IgD-negative memory B cell (primary cell): ENCODE measurements around the gene NBEA. TPM values are rescaled to one million over a fixed set of nuclear protein-coding genes. Genes with fewer than 3 reads are reported as not detected.

Source experiments
- H3K27ac Mint-ChIP-seq, 3 donors: one replicate each; pipeline ENCODE4 v1.8.0; 2020 to 2022; ENCODE audit warnings: mild to moderate bottlenecking in 3 of 3, mixed read lengths in 3 of 3, moderate library complexity in 1 of 3
- H3K27me3 Mint-ChIP-seq: one replicate; pipeline ENCODE4 v1.8.0; 2021; ENCODE audit warnings: mixed read lengths
- H3K36me3 Mint-ChIP-seq: one replicate; pipeline ENCODE4 v1.8.0; 2020; ENCODE audit warnings: mild to moderate bottlenecking, mixed read lengths
- H3K4me1 Mint-ChIP-seq, 3 donors: one replicate each; pipeline ENCODE4 v1.8.0; 2020 to 2022; ENCODE audit warnings: mixed read lengths in 3 of 3, mild to moderate bottlenecking in 1 of 3
- H3K4me3 Mint-ChIP-seq, 4 donors: one replicate each; pipeline ENCODE4 v1.8.0; 2020 to 2022; ENCODE audit warnings: mild to moderate bottlenecking in 4 of 4, mixed read lengths in 4 of 4, moderate library complexity in 3 of 4
- H3K9me3 Mint-ChIP-seq, 3 donors: one replicate each; pipeline ENCODE4 v1.8.0; 2020 to 2021; ENCODE audit warnings: mixed read lengths in 3 of 3, mild to moderate bottlenecking in 1 of 3
- polyA plus RNA-seq: library from polyadenylated mRNA; unstranded; fragments of 300-500 nt; fragmentation: Illumina TruSeq; gene quantifications from one replicate; pipeline ENCODE4 v1.2.3, GENCODE V29; 2021

The NBEA gene
- polyA plus RNA-seq, 1 donor from 2014 or later = 0.61 TPM

DNA sequence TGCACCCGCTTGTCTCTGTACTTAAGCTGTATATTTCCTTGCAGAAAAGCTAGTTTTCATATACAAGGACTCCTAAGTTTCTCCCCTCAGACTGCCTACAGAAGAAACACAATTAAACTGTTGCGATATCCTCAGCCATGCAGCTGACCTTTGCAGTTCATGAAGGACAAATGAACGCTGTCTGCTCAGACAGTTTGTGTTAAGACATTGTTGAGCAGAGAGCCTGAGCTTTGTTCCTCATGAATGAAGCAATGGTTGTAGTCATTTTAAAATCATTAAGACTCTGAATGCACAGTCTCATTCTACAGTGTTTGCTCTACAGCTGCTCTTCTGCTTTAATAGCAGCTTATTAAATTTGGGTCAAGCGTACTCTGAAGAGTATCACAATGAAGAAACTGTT lies 557.6 kb downstream of the NBEA start:
- Mint-ChIP-seq H3K27me3 (no peaks in the 10 kb centered on the region), H3K4me1 (no peaks in the 10 kb centered on the region), H3K27ac (no peak overlapping the region), H3K36me3 (peaks cover 1% of the 10 kb centered on the region), H3K4me3 (no peak overlapping the region), H3K9me3 (peaks cover 0 to 6% (median 0%) of the 10 kb centered on the region in 3 donors)

- no peak overlapping the region for H3K27ac Mint-ChIP-seq
- H3K4me1 Mint-ChIP-seq = no peaks in the 10 kb centered on the region
- H3K36me3 Mint-ChIP-seq = no peaks in the 10 kb centered on the region
- no peak overlapping the region for H3K4me3 Mint-ChIP-seq
- no peaks in the 10 kb centered on the region for H3K27me3 Mint-ChIP-seq
- peaks cover 0 to 3% (median 0%) of the 10 kb centered on the region in 3 donors for H3K9me3 Mint-ChIP-seq
Measured at GRCh38 chr13:35500144-35500543, 558.1 kb downstream of the NBEA start.

- Mint-ChIP-seq H3K4me1 (no peaks in the 10 kb centered on the region), H3K27ac (no peak overlapping the region), H3K4me3 (no peak overlapping the region), H3K36me3 (no peaks in the 10 kb centered on the region), H3K27me3 (no peaks in the 10 kb centered on the region), H3K9me3 (no peaks in the 10 kb centered on the region)
Measured at GRCh38 chr13:35501661-35502235, 559.7 kb downstream of the NBEA start.

DNA sequence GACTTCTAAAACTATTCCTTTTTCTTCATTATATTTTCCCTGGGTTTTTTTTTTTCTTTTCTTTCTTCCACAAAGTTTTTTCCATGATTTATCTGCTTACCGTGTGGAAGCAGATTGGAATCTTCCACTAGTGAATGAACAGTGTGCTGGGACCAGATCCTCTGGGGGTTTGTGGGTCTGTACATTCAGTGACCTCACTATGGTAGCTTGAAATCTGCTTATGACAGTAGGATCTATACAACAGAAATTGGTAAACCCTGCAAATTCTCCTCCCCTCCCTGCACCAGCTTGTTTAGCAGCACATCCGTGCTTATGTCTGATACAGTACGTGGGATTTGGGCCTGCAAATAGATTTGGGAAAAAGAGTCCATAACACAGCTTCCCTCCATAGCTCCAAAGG lies 560.4 kb downstream of the NBEA start:
- H3K36me3 Mint-ChIP-seq = no peaks in the 10 kb centered on the region
- no peak overlapping the region for H3K27ac Mint-ChIP-seq

DNA sequence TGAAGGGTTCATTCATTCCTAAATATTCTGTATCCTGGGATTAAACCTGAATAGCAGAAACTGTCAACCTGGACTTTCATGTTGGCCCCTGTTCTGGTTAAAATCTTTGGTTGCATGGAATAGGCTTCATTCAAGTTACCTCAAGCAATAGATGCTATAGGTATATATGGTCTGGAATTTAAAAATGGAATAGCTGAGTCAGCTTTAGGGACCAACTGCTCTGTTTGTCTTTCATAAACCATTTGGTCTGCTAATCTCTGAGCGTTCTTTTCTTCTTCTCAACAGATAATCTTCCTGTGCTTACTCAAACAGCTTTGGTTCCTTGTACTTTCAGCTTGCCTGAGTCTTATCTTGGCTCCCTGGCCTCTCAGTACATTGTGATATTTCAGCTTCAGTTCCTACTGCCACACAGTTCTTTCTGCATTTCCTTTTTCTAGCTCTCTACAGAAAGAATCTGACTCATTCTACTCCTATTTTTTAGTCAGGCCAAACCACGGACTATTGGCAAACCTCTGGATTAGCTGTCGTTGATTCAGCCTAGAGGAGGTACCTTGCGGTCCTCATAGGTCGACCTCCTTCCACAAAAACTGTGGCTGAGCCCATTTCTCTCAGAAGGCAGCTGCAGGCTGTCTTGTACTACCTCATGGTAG lies 570.3 kb downstream of the NBEA start:
- no peaks in the 10 kb centered on the region for H3K27me3 Mint-ChIP-seq
- no peaks in the 10 kb centered on the region for H3K4me1 Mint-ChIP-seq
- H3K9me3 Mint-ChIP-seq = no peaks in the 10 kb centered on the region
- no peak overlapping the region for H3K27ac Mint-ChIP-seq
- no peak overlapping the region for H3K4me3 Mint-ChIP-seq
- no peaks in the 10 kb centered on the region for H3K36me3 Mint-ChIP-seq

More for the DNA sequence above, 560.4 kb downstream of the NBEA start:
- no peaks in the 10 kb centered on the region for H3K9me3 Mint-ChIP-seq
- no peaks in the 10 kb centered on the region for H3K4me1 Mint-ChIP-seq
- no peaks in the 10 kb centered on the region for H3K27me3 Mint-ChIP-seq
- no peak overlapping the region for H3K4me3 Mint-ChIP-seq

GRCh38 chr13:35514061-35514477 lies 572.0 kb downstream of the NBEA start:
- no peaks in the 10 kb centered on the region for H3K36me3 Mint-ChIP-seq
- no peaks in the 10 kb centered on the region for H3K27me3 Mint-ChIP-seq
- no peaks in the 10 kb centered on the region for H3K9me3 Mint-ChIP-seq
- no peak overlapping the region for H3K4me3 Mint-ChIP-seq
- H3K4me1 Mint-ChIP-seq = no peaks in the 10 kb centered on the region
- no peak overlapping the region for H3K27ac Mint-ChIP-seq

DNA sequence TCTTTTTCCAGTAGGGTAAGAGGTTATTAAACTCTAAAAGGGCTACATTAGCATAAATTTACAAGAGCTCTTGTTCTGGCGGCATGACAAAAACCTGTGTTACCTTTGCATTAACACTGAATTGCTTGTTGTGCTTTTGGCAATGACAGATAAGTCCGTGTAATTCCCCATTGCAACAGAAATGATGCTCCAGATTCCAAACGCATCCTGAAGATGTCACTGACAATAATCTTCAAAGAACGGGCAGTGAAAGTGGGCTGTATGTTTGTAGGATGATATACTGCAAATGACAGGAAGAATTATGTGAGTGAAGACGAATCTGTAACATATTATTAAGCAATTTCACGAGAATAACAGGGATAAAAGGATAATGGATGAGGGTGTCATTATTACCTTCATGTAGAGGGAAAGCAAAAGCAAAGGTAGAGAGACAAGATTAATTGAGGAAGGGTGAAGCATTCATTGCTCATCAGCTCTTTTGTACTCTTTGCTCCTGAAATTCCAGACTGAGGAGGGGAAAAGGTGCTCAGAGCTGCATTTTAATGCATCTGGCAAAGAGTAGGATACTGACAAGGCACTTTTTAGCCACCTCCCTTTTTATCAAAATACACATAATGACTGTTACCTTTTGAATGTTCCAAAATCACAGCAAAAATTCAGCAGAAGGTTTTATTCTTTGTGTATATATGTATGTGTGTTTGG lies 572.9 kb downstream of the NBEA start:
- no peaks in the 10 kb centered on the region for H3K9me3 Mint-ChIP-seq
- no peak overlapping the region for H3K27ac Mint-ChIP-seq
- H3K36me3 Mint-ChIP-seq = no peaks in the 10 kb centered on the region

GRCh38 chr13:35518337-35518946 lies 576.4 kb downstream of the NBEA start:
- no peaks in the 10 kb centered on the region for H3K4me1 Mint-ChIP-seq
- H3K9me3 Mint-ChIP-seq = no peaks in the 10 kb centered on the region
- no peak overlapping the region for H3K27ac Mint-ChIP-seq
- H3K4me3 Mint-ChIP-seq = no peak overlapping the region
- no peaks in the 10 kb centered on the region for H3K27me3 Mint-ChIP-seq
- no peaks in the 10 kb centered on the region for H3K36me3 Mint-ChIP-seq

More for the DNA sequence above, 572.9 kb downstream of the NBEA start:
- Mint-ChIP-seq H3K4me3 (no peak overlapping the region), H3K4me1 (no peaks in the 10 kb centered on the region), H3K27me3 (no peaks in the 10 kb centered on the region)

DNA sequence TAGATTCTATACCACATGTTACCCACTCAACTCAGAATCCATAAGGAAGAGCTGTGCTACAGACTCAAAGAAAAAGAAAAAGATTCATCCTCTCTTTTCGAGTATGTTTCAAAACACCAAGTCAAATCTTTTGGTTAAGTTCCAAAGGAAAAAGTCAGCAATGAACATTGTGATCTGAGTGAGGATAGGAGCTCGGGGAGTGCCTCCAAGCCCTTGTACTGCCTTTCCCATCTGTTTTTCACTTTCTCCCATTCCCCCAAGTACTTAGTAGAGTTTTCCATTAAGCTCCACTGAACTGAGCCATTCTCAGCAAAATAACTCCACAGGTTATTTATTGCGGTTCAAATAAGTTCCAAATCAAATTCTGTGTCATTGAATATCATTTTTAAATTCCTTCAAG lies 582.1 kb downstream of the NBEA start:
- Mint-ChIP-seq H3K4me1 (no peaks in the 10 kb centered on the region), H3K27ac (no peak overlapping the region), H3K36me3 (no peaks in the 10 kb centered on the region), H3K27me3 (no peaks in the 10 kb centered on the region), H3K4me3 (no peak overlapping the region), H3K9me3 (no peaks in the 10 kb centered on the region)

DNA sequence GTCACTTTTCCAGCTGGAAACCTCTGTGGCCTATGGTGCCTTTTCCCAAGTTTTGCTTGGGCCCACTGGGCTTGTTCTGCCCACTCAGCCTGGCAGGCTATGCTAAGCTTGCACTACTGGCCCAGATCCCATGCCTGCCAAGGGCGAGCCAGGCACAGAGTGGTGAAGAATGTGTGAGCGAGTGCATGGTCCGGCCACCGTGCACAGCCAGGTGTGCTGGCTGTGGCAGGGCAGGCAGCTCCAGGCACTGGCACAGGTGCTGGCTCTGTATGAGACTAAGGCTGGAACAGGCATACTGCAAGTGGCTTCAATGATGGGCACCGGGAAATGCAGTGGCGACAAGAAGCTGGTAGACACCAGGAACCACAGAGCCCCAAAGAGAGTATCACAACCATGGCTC lies 584.5 kb downstream of the NBEA start:
- H3K36me3 Mint-ChIP-seq = no peaks in the 10 kb centered on the region
- H3K9me3 Mint-ChIP-seq = no peaks in the 10 kb centered on the region
- no peaks in the 10 kb centered on the region for H3K4me1 Mint-ChIP-seq
- no peak overlapping the region for H3K27ac Mint-ChIP-seq
- H3K4me3 Mint-ChIP-seq = no peak overlapping the region
- H3K27me3 Mint-ChIP-seq = no peaks in the 10 kb centered on the region

GRCh38 chr13:35527451-35527850 lies 585.4 kb downstream of the NBEA start:
- no peak overlapping the region for H3K27ac Mint-ChIP-seq
- H3K36me3 Mint-ChIP-seq = no peaks in the 10 kb centered on the region
- no peaks in the 10 kb centered on the region for H3K4me1 Mint-ChIP-seq
- H3K27me3 Mint-ChIP-seq = no peaks in the 10 kb centered on the region
- H3K9me3 Mint-ChIP-seq = no peaks in the 10 kb centered on the region
- no peak overlapping the region for H3K4me3 Mint-ChIP-seq

DNA sequence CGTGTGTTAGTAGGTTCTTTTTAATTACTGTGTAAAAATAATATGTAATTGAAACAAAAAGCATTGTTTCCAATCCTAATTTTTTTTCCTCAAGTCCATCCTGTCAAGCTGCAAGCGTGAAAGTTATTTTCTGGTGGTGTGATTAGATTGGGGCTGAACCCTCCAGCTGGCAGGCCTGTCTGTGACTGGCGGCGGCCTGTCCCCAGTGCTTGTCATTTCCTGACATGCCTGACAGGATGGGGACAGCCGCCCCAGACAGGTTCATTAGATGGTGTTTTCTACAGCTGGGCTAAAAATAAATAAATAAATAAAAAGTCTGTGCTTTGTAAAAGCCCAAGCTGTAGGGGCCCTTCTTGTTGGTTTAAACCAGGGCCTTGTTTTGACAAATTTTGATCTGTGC lies 588.1 kb downstream of the NBEA start:
- Mint-ChIP-seq H3K4me1 (no peaks in the 10 kb centered on the region), H3K9me3 (no peaks in the 10 kb centered on the region), H3K4me3 (no peak overlapping the region), H3K36me3 (no peaks in the 10 kb centered on the region), H3K27me3 (no peaks in the 10 kb centered on the region), H3K27ac (no peak overlapping the region)

- H3K27ac Mint-ChIP-seq = no peak overlapping the region
- H3K27me3 Mint-ChIP-seq = no peaks in the 10 kb centered on the region
- no peaks in the 10 kb centered on the region for H3K9me3 Mint-ChIP-seq
- H3K36me3 Mint-ChIP-seq = no peaks in the 10 kb centered on the region
- no peaks in the 10 kb centered on the region for H3K4me1 Mint-ChIP-seq
- H3K4me3 Mint-ChIP-seq = no peak overlapping the region
Measured at GRCh38 chr13:35530581-35530980, 588.5 kb downstream of the NBEA start.

- Mint-ChIP-seq H3K9me3 (no peaks in the 10 kb centered on the region), H3K27ac (no peak overlapping the region), H3K4me1 (no peaks in the 10 kb centered on the region), H3K4me3 (no peak overlapping the region), H3K27me3 (no peaks in the 10 kb centered on the region), H3K36me3 (no peaks in the 10 kb centered on the region)
Measured at GRCh38 chr13:35531526-35531925, 589.5 kb downstream of the NBEA start.

GRCh38 chr13:35534343-35534742 lies 592.3 kb downstream of the NBEA start:
- Mint-ChIP-seq H3K36me3 (peaks cover 2% of the 10 kb centered on the region), H3K27me3 (no peaks in the 10 kb centered on the region), H3K4me1 (no peaks in the 10 kb centered on the region), H3K4me3 (no peak overlapping the region), H3K9me3 (no peaks in the 10 kb centered on the region), H3K27ac (no peak overlapping the region)
